HL-60 (cell line): ENCODE measurements around the gene BATF3.

Experiments
- CTCF ChIP-seq: IDR thresholded peaks from one replicate; pipeline ENCODE4 v1.5.1; 2011; ENCODE audit warnings: low read length, control low read depth, inconsistent platforms; ENCODE audit not compliant: insufficient read depth
- GABPA ChIP-seq: IDR thresholded peaks from 2 replicates; pipeline ENCODE4 v1.6.1; 2012; ENCODE audit warnings: low read depth
- POLR2AphosphoS5 ChIP-seq: IDR thresholded peaks from 2 replicates; pipeline ENCODE4 v1.6.1; 2012; ENCODE audit warnings: low read depth
- REST ChIP-seq: IDR thresholded peaks from 2 replicates; pipeline ENCODE4 v1.6.1; 2012; ENCODE audit warnings: low read depth; ENCODE audit not compliant: insufficient replicate concordance

GRCh38 chr1:212675675-212676074, 24.0 kb downstream of the BATF3 start:
- TF ChIP-seq REST (no peak), POLR2AphosphoS5 (no peak), CTCF (no peak), GABPA (no peak)
